DND-41 (cell line): Measurements from ENCODE around the gene RNF38.

Experiments used
- ATAC-seq: fragments of 200-7000 bp; cut with Tn5 transposase; 3 replicates; pipeline ENCODE4 v1.9.1; 2021; ENCODE audit warnings: low read depth; ENCODE audit not compliant: insufficient read depth
- DNase-seq: peaks from one replicate; pipeline ENCODE4 v3.0.0-alpha.2; 2020
- H2AFZ ChIP-seq: 2 replicates; pipeline ENCODE4 v1.6.0; 2012; ENCODE audit warnings: low read depth, low read length
- H3K27ac ChIP-seq: 2 replicates; pipeline ENCODE4 v1.5.1; 2012; ENCODE audit warnings: low read length, inconsistent platforms
- H3K27me3 ChIP-seq: fragments of 200-600 bp; sonication (generic); 2 replicates; pipeline ENCODE4 v1.6.0; 2012; ENCODE audit warnings: low read length, mild to moderate bottlenecking, inconsistent platforms; ENCODE audit not compliant: insufficient read depth, poor library complexity
- H3K36me3 ChIP-seq: 2 replicates; pipeline ENCODE4 v1.5.1; 2012; ENCODE audit warnings: low read length, inconsistent platforms; ENCODE audit not compliant: insufficient read depth
- H3K4me1 ChIP-seq: 2 replicates; pipeline ENCODE4 v1.5.1; 2012; ENCODE audit warnings: mild to moderate bottlenecking, low read length; ENCODE audit not compliant: insufficient read depth
- H3K4me2 ChIP-seq: 2 replicates; pipeline ENCODE4 v1.6.0; 2012; ENCODE audit warnings: mild to moderate bottlenecking, moderate library complexity, low read length, inconsistent platforms; ENCODE audit not compliant: insufficient read depth
- H3K4me3 ChIP-seq, 2 experiments: fragments of 200-600 bp in 1 of 2; shearing (Covaris generic) in 1 of 2; 2 replicates each; pipeline ENCODE4 v1.5.1; 2012 to 2016; ENCODE audit warnings: inconsistent platforms in 2 of 2, low read length in 2 of 2, mild to moderate bottlenecking in 2 of 2, low read depth in 1 of 2, moderate library complexity in 1 of 2
- H3K79me2 ChIP-seq: 2 replicates; pipeline ENCODE4 v1.6.0; 2012; ENCODE audit warnings: low read length, inconsistent platforms; ENCODE audit not compliant: insufficient read depth
- H3K9ac ChIP-seq: 2 replicates; pipeline ENCODE4 v1.6.0; 2012; ENCODE audit warnings: low read depth, mild to moderate bottlenecking, inconsistent platforms, low read length, moderate library complexity
- H3K9me3 ChIP-seq: 2 replicates; pipeline ENCODE4 v1.5.1; 2012; ENCODE audit warnings: low read length, moderate library complexity, mild to moderate bottlenecking, inconsistent platforms; ENCODE audit not compliant: insufficient read depth, severe bottlenecking
- H4K20me1 ChIP-seq: 2 replicates; pipeline ENCODE4 v1.6.0; 2012; ENCODE audit warnings: low read length; ENCODE audit not compliant: insufficient read depth
- EZH2 ChIP-seq: IDR thresholded peaks from 3 replicates; pipeline ENCODE4 v1.6.1; 2012; ENCODE audit warnings: borderline replicate concordance, low read depth, mild to moderate bottlenecking, moderate library complexity, low read length, inconsistent platforms; ENCODE audit not compliant: severe bottlenecking
- TF ChIP-seq, protein P1 (sequence below): IDR thresholded peaks from 2 replicates; pipeline ENCODE4 v1.5.1; 2012; ENCODE audit warnings: borderline replicate concordance, low read length, moderate library complexity, mild to moderate bottlenecking; ENCODE audit not compliant: poor library complexity, severe bottlenecking; ENCODE audit errors: extremely low read depth

Gene RNF38

GRCh38 chr9:36424289-36425055, 24.4 kb upstream of the RNF38 start:
- H3K27ac ChIP-seq = no peak overlapping the region
- DNase-seq (no peak), ATAC-seq (no peak)
- TF ChIP-seq, protein P1, sequence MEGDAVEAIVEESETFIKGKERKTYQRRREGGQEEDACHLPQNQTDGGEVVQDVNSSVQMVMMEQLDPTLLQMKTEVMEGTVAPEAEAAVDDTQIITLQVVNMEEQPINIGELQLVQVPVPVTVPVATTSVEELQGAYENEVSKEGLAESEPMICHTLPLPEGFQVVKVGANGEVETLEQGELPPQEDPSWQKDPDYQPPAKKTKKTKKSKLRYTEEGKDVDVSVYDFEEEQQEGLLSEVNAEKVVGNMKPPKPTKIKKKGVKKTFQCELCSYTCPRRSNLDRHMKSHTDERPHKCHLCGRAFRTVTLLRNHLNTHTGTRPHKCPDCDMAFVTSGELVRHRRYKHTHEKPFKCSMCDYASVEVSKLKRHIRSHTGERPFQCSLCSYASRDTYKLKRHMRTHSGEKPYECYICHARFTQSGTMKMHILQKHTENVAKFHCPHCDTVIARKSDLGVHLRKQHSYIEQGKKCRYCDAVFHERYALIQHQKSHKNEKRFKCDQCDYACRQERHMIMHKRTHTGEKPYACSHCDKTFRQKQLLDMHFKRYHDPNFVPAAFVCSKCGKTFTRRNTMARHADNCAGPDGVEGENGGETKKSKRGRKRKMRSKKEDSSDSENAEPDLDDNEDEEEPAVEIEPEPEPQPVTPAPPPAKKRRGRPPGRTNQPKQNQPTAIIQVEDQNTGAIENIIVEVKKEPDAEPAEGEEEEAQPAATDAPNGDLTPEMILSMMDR = no peak
- TF ChIP-seq EZH2 = no peak
- no peak overlapping the region for H2AFZ ChIP-seq
- no peaks in the 10 kb centered on the region for H3K27me3 ChIP-seq
- peaks cover 7% of the 10 kb centered on the region; the same call in 1 of the 2 replicates for H3K36me3 ChIP-seq
- peaks cover 3% of the 10 kb centered on the region; the same call in 1 of the 2 replicates for H4K20me1 ChIP-seq
- no peak overlapping the region for H3K4me2 ChIP-seq
- no peak overlapping the region for H3K9ac ChIP-seq
- H3K4me3 ChIP-seq = no peak overlapping the region
- H3K79me2 ChIP-seq = peaks cover 32% of the 10 kb centered on the region; the same call in 1 of the 2 replicates
- peaks cover 7% of the 10 kb centered on the region for H3K4me1 ChIP-seq
- no peaks in the 10 kb centered on the region for H3K9me3 ChIP-seq

DNA sequence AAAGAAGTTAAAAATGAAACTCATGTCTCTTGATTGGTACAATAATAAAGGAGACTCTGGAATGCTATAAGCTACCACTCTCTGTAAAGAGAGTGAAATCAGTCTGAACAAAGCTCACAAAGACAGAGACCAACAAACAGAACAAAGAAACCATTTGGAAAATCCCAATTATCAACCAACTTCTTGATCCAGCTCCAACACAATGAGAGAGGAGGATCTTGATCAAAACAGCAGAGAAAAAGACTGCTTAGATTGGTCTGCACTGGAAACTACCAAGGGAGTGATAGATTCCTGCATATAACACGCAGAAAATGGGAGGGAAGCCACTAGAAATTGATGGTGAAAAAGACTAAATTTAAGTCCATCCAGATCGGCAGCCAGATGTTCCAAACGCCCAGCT, 23.1 kb upstream of the RNF38 start:
- no peak overlapping the region for H3K4me2 ChIP-seq
- TF ChIP-seq, protein P1 = no peak
- TF ChIP-seq EZH2 = no peak
- H2AFZ ChIP-seq = no peak overlapping the region
- no peaks in the 10 kb centered on the region for H3K27me3 ChIP-seq
- peaks cover 7% of the 10 kb centered on the region for H3K4me1 ChIP-seq
- H3K79me2 ChIP-seq = peaks cover 28% of the 10 kb centered on the region; the same call in 1 of the 2 replicates
- peaks cover 3% of the 10 kb centered on the region; the same call in 1 of the 2 replicates for H4K20me1 ChIP-seq
- H3K4me3 ChIP-seq = no peak overlapping the region
- peaks cover 7% of the 10 kb centered on the region; the same call in 1 of the 2 replicates for H3K36me3 ChIP-seq
- no peak for ATAC-seq
- no peaks in the 10 kb centered on the region for H3K9me3 ChIP-seq
- H3K27ac ChIP-seq = no peak overlapping the region
- DNase-seq = no peak
- H3K9ac ChIP-seq = no peak overlapping the region

- Histone ChIP-seq H2AFZ (no peak overlapping the region), H3K4me1 (no peaks in the 10 kb centered on the region), H3K27ac (no peak overlapping the region), H4K20me1 (no peaks in the 10 kb centered on the region), H3K9me3 (no peaks in the 10 kb centered on the region), H3K36me3 (peaks cover 4% of the 10 kb centered on the region), H3K4me3 (no peak overlapping the region), H3K79me2 (peaks cover 7% of the 10 kb centered on the region; the same call in 1 of the 2 replicates), H3K27me3 (no peaks in the 10 kb centered on the region), H3K9ac (no peak overlapping the region), H3K4me2 (no peak overlapping the region)
- TF ChIP-seq EZH2 = no peak
- TF ChIP-seq, protein P1 = no peak
- ATAC-seq = no peak
- no peak for DNase-seq
These were observed 16.8 kb upstream of the RNF38 start for GRCh38 chr9:36416890-36417289.
